HepG2 (cell line): Measurements from ENCODE around the gene ARHGAP15. TPM values are rescaled to one million over a fixed set of nuclear protein-coding genes. Genes with fewer than 3 reads are reported as not detected.

ENCODE experiments used
- ATAC-seq: fragments of 200-7000 bp; cut with Tn5 transposase; 3 replicates; pipeline ENCODE4 v1.9.1; 2020; ENCODE audit warnings: mild to moderate bottlenecking, moderate library complexity
- BruUV-seq: library from RNA; stranded (reverse); fragments of 400-500 nt; replicated peaks from 2 replicates; lab custom pipeline; 2021; lab: Mats Ljungman, UMichigan
- CTCF ChIA-PET: fragments of 300-600 bp; formaldehyde crosslinking; extraction: SDS; loops from one replicate; lab custom pipeline; 2021; ENCODE audit warnings: low total read pairs, inconsistent platforms, low intra/inter-chr PET ratio; lab: Yijun Ruan, JAX
- POLR2A ChIA-PET: fragments of 350-600 bp; sonication (Branson Sonifier 250); formaldehyde crosslinking; loops from one replicate; lab custom pipeline; 2020; ENCODE audit warnings: antibody characterized with exemption, inconsistent platforms; lab: Yijun Ruan, JAX
- DNase-seq: peaks from one replicate; pipeline ENCODE4 v3.0.0-alpha.2; 2015; ENCODE audit warnings: low spot score
- FAIRE-seq: peaks from 3 replicates; lab custom pipeline; 2011; peaks lifted over from hg19 to GRCh38; lab: Jason Lieb, UNC
- H2AFZ ChIP-seq: one replicate; pipeline ENCODE4 v1.6.1; 2011; ENCODE audit warnings: low read length, inconsistent platforms
- H3K27ac ChIP-seq: fragments of 300-600 bp; 3 replicates; pipeline ENCODE4 v1.8.0; 2011; ENCODE audit warnings: mixed run types, mild to moderate bottlenecking, mixed read lengths, low read length, inconsistent platforms; ENCODE audit not compliant: insufficient read depth; ENCODE audit errors: extremely low read length
- H3K27me3 ChIP-seq, 2 experiments: fragments of 200-600 bp in 1 of 2; 2 replicates in 1 of 2; 3 replicates in 1 of 2; pipeline versions ENCODE4 v1.6.0 to v1.8.0; 2011; ENCODE audit warnings: low read length in 2 of 2, mild to moderate bottlenecking in 2 of 2, moderate library complexity in 2 of 2, inconsistent platforms in 1 of 2; ENCODE audit not compliant: insufficient read depth in 2 of 2, control insufficient read depth in 1 of 2
- H3K36me3 ChIP-seq, 2 experiments: fragments of 200-600 bp in 1 of 2; replicated peaks in 1 of 2; 2 replicates in 1 of 2; 3 replicates in 1 of 2; pipeline versions ENCODE4 v1.5.1 to v1.8.0; 2011; ENCODE audit warnings: low read length in 2 of 2, inconsistent platforms in 1 of 2; ENCODE audit not compliant: insufficient read depth in 2 of 2, control insufficient read depth in 1 of 2
- H3K4me1 ChIP-seq: 2 replicates; pipeline ENCODE4 v1.5.1; 2012; ENCODE audit warnings: low read length, inconsistent platforms; ENCODE audit not compliant: insufficient read depth
- H3K4me2 ChIP-seq: 2 replicates; pipeline ENCODE4 v1.6.0; 2011; ENCODE audit warnings: low read depth, low read length, inconsistent platforms
- H3K4me3 ChIP-seq, 3 experiments: fragments of 200-600 bp in 1 of 3; sonication (generic), shearing (Covaris generic) in 1 of 3; replicated peaks in 1 of 3; 2 replicates each; pipeline ENCODE4 v1.5.1; 2011 to 2016; ENCODE audit warnings: low read length in 3 of 3, inconsistent platforms in 2 of 3, low read depth in 2 of 3, mild to moderate bottlenecking in 2 of 3, control low read depth in 1 of 3, mixed read lengths in 1 of 3; ENCODE audit not compliant: insufficient read depth in 1 of 3
- H3K79me2 ChIP-seq: one replicate; pipeline ENCODE4 v1.6.1; 2011; ENCODE audit warnings: low read length, inconsistent platforms; ENCODE audit not compliant: insufficient read depth
- H3K9ac ChIP-seq: 2 replicates; pipeline ENCODE4 v1.6.0; 2011; ENCODE audit warnings: mild to moderate bottlenecking, low read depth, low read length, inconsistent platforms; ENCODE audit not compliant: insufficient read depth
- H3K9me3 ChIP-seq: 2 replicates; pipeline ENCODE4 v1.5.1; 2012; ENCODE audit warnings: mild to moderate bottlenecking, low read length
- H4K20me1 ChIP-seq: 2 replicates; pipeline ENCODE4 v1.6.0; 2011; ENCODE audit warnings: inconsistent platforms, mild to moderate bottlenecking, low read length, moderate library complexity; ENCODE audit not compliant: insufficient read depth
- CAMTA2 ChIP-seq: sonication (generic); formaldehyde crosslinking; IDR thresholded peaks from 2 replicates; pipeline ENCODE4 v1.4.0; 2020; ENCODE audit warnings: mild to moderate bottlenecking, missing genetic modification reagents, borderline replicate concordance
- CTCF ChIP-seq: sonication (generic); formaldehyde crosslinking; IDR thresholded peaks from 2 replicates; pipeline ENCODE4 v1.5.0; 2020; ENCODE audit warnings: mild to moderate bottlenecking, missing genetic modification reagents, moderate library complexity
- HOXA7 ChIP-seq: sonication (generic); formaldehyde crosslinking; IDR thresholded peaks from 2 replicates; pipeline ENCODE4 v1.8.1; 2022; ENCODE audit warnings: mild to moderate bottlenecking, missing genetic modification reagents, moderate library complexity
- NKX3-1 ChIP-seq: sonication (generic); formaldehyde crosslinking; IDR thresholded peaks from 2 replicates; pipeline ENCODE4 v1.5.0; 2020; ENCODE audit warnings: missing genetic modification reagents
- PCBP1 ChIP-seq: fragments of 200-400 bp; formaldehyde crosslinking; IDR thresholded peaks from 2 replicates; pipeline ENCODE4 v1.6.1; 2017; ENCODE audit warnings: mild to moderate bottlenecking, low read depth, low read length, borderline replicate concordance
- SP5 ChIP-seq: IDR thresholded peaks from 2 replicates; pipeline ENCODE4 v1.6.1; 2016; ENCODE audit warnings: low read depth, borderline replicate concordance
- ZNF33B ChIP-seq: sonication (generic); formaldehyde crosslinking; IDR thresholded peaks from 2 replicates; pipeline ENCODE4 v1.5.1; 2020; ENCODE audit warnings: mild to moderate bottlenecking, missing genetic modification reagents
- ZNF468 ChIP-seq: sonication (generic); formaldehyde crosslinking; IDR thresholded peaks from 2 replicates; pipeline ENCODE4 v1.8.0; 2022; ENCODE audit warnings: mild to moderate bottlenecking, moderate library complexity, missing genetic modification reagents
- ZNF7 ChIP-seq: IDR thresholded peaks from 2 replicates; pipeline ENCODE4 v1.6.1; 2016; ENCODE audit warnings: missing biosample characterization, missing genetic modification reagents
- WGBS: methylation state at CpG from one replicate; pipeline ENCODE4 v1.1.6; 2017; ENCODE audit warnings: low lambda C conversion rate; 5-methylcytosine and 5-hydroxymethylcytosine counted together
- in situ Hi-C: cut with HindIII; loops from 2 replicates; pipeline ENCODE4 v1.10.0; 2017; ENCODE audit warnings: low pct_unique_long_range_greater_than_20kb; ENCODE audit not compliant: extremely low pct_ligation_motif_present
- intact Hi-C: fragments of 100-400 bp; cut with micrococcal nuclease; formaldehyde crosslinking; loops from one replicate; pipeline ENCODE4 v1.10.0; 2022; ENCODE audit not compliant: unreplicated experiment
- polyA plus RNA-seq, 8 experiments: library from polyadenylated mRNA; depleted of rRNA in 3 of 8; stranded (reverse) in 7 of 8; unstranded in 1 of 8; fragments of >200 nt; fragmentation: Illumina TruSeq in 4 of 8; extraction: Trizol in 4 of 8; gene quantifications; 2 replicates each; pipeline versions ENCODE4 v1.2.1 to v1.2.3, GENCODE V29; 2011 to 2016; ENCODE audit warnings: low read depth in 4 of 8, missing spikeins in 1 of 8, mixed read lengths in 1 of 8; ENCODE audit not compliant: insufficient read depth in 1 of 8
- total RNA-seq, 5 experiments: library from RNA; depleted of rRNA; stranded (reverse); fragments of >200 nt; fragmentation: Illumina TruSeq; extraction: Trizol; gene quantifications; 2 replicates each; pipeline ENCODE4 v1.2.3, GENCODE V29; 2016; ENCODE audit warnings: low read depth in 1 of 5

Gene ARHGAP15
- total and polyA plus RNA-seq, 2 of the 13 experiments (the other 11 are each of a cell fraction or from before 2014, with no cell fraction given): 0.04 TPM; not detected in 1

GRCh38 chr2:143263066-143263625, 133.9 kb downstream of the ARHGAP15 start:
- H3K79me2 ChIP-seq: no peaks in the 10 kb centered on the region
- H3K27me3 ChIP-seq: no peaks in the 10 kb centered on the region
- ATAC-seq: peak; percentile 66
- no peak overlapping the region for H3K4me2 ChIP-seq
- no peak for DNase-seq
- no peak overlapping the region for H2AFZ ChIP-seq
- FAIRE-seq: no peak
- no peak overlapping the region for H3K4me3 ChIP-seq
- TF ChIP-seq SP5 (CRISPR knock-in tag): no peak
- TF ChIP-seq PCBP1: no peak
- no peak for TF ChIP-seq ZNF33B (CRISPR knock-in tag)
- no peak for TF ChIP-seq ZNF468 (CRISPR knock-in tag)
- TF ChIP-seq CTCF (CRISPR knock-in tag): peak; percentile 41
- TF ChIP-seq ZNF7: no peak
- no peak for TF ChIP-seq NKX3-1 (CRISPR knock-in tag)
- TF ChIP-seq HOXA7 (CRISPR knock-in tag): no peak
- no peak for TF ChIP-seq CAMTA2 (CRISPR knock-in tag)
- ChIA-PET CTCF (no interaction called here), POLR2A (no interaction called here)
- intact Hi-C loops: no loop called here
- H3K36me3 ChIP-seq: no peaks in the 10 kb centered on the region
- BruUV-seq: no TSS peak
- in situ Hi-C loops: no loop called here
- WGBS: 55% methylated on average over 2 of the region's 2 CpGs
- no peak overlapping the region for H3K27ac ChIP-seq
- no peaks in the 10 kb centered on the region for H3K9me3 ChIP-seq
- no peak overlapping the region for H3K9ac ChIP-seq
- H4K20me1 ChIP-seq: no peaks in the 10 kb centered on the region
- H3K4me1 ChIP-seq: no peaks in the 10 kb centered on the region
